Measurements from ENCODE around the gene STYXL1. TPM values are rescaled to one million over a fixed set of nuclear protein-coding genes. Genes with fewer than 3 reads are reported as not detected.

STYXL1 gene
- total RNA-seq, 2 donors from 2014 or later, result 17.6 to 40.1 TPM

GRCh38 chr7:76066716-76067503 is 19.1 kb upstream of the STYXL1 start:
- Histone ChIP-seq H3K9me3 (no peaks in the 10 kb centered on the region), H3K4me3 (no peak overlapping the region), H3K27me3 (no peaks in the 10 kb centered on the region), H3K4me1 (peaks cover 0 to 51% of the 10 kb centered on the region in 2 donors), H3K36me3 (peaks cover 53% of the 10 kb centered on the region), H3K27ac (peak overlapping the region; percentile 67 to 77)
- no peak for TF ChIP-seq CTCF (IDR thresholded peaks at IDR 0.05)
- DNase-seq (ENCODE audit: low spot score), result no peak

GRCh38 chr7:76065016-76065612 is 17.3 kb upstream of the STYXL1 start:
- DNase-seq (ENCODE audit: low spot score), result no peak
- Histone ChIP-seq H3K27me3 (no peaks in the 10 kb centered on the region), H3K4me3 (no peak overlapping the region), H3K36me3 (peaks cover 68% of the 10 kb centered on the region), H3K27ac (no peak overlapping the region), H3K9me3 (no peaks in the 10 kb centered on the region), H3K4me1 (peaks cover 0 to 55% of the 10 kb centered on the region in 2 donors)
- no peak for TF ChIP-seq CTCF (IDR thresholded peaks at IDR 0.05)

DNA sequence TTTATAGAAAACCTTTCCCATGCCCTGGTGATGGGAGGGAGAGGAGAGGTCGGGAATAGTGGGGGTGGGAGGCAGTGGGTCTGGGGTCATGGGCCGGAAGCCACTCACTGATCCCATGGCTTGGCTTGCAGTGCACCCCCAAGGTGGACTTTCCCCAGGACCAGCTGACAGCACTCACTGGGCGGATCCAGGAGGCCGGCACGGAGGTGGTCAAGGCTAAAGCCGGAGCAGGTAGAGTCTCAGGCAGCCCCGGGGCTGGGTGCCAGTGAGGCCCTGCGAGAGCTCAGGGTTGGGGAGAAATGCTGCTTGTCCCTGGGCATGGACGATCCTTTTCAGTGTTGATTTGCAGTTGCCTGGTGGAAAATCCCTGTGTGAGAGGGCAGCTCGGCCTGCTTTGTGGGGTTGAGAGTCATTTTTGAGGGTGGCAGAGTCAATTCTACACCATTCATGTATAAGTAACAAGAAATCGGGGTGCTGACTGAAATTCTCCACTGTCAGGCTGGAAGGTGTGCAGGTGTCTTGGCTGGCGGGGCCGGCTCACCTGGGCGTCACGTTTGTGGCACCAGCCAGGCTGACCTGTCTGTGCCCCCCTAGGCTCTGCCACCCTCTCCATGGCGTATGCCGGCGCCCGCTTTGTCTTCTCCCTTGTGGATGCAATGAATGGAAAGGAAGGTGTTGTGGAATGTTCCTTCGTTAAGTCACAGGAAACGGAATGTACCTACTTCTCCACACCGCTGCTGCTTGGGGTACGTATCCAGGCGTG is 16.6 kb upstream of the STYXL1 start:
- Histone ChIP-seq H3K4me3 (no peak overlapping the region), H3K4me1 (peaks cover 0 to 48% of the 10 kb centered on the region in 2 donors), H3K36me3 (peaks cover 75% of the 10 kb centered on the region), H3K27ac (no peak overlapping the region), H3K9me3 (no peaks in the 10 kb centered on the region), H3K27me3 (no peaks in the 10 kb centered on the region)
- no peak for DNase-seq (ENCODE audit: low spot score)
- TF ChIP-seq CTCF (IDR thresholded peaks at IDR 0.05), result no peak

GRCh38 chr7:76063525-76063924 is 15.7 kb upstream of the STYXL1 start:
- H3K36me3 ChIP-seq, result peaks cover 84% of the 10 kb centered on the region
- no peak overlapping the region for H3K4me3 ChIP-seq
- no peaks in the 10 kb centered on the region for H3K27me3 ChIP-seq
- no peaks in the 10 kb centered on the region for H3K9me3 ChIP-seq
- no peak for TF ChIP-seq CTCF (IDR thresholded peaks at IDR 0.05)
- H3K27ac ChIP-seq, result peak overlapping the region in 1 of 2 donors; percentile 1
- DNase-seq (ENCODE audit: low spot score), result no peak
- peaks cover 0 to 40% of the 10 kb centered on the region in 2 donors for H3K4me1 ChIP-seq

- H3K4me3 ChIP-seq, result no peak overlapping the region
- DNase-seq (ENCODE audit: low spot score), result no peak
- H3K4me1 ChIP-seq, result peaks cover 0 to 39% of the 10 kb centered on the region in 2 donors
- peak overlapping the region in 1 of 2 donors; percentile 1 for H3K27ac ChIP-seq
- H3K36me3 ChIP-seq, result peaks cover 88% of the 10 kb centered on the region
- H3K9me3 ChIP-seq, result no peaks in the 10 kb centered on the region
- TF ChIP-seq CTCF (IDR thresholded peaks at IDR 0.05), result no peak
- H3K27me3 ChIP-seq, result no peaks in the 10 kb centered on the region
Observed at GRCh38 chr7:76063114-76063513, 15.3 kb upstream of the STYXL1 start.
